Transverse colon (tissue), 4 donors: ENCODE data around the gene CRKL.

ENCODE experiments used
- POLR2A ChIP-seq: fragments of 450-650 bp; IDR thresholded peaks from one replicate; pipeline ENCODE4 v1.6.1; 2016; ENCODE audit warnings: antibody characterized with exemption, mild to moderate bottlenecking, moderate library complexity
- POLR2AphosphoS5 ChIP-seq, 3 donors: sonication (generic); formaldehyde crosslinking; IDR thresholded peaks; one replicate each; pipeline ENCODE4 v1.6.1; 2016; ENCODE audit warnings: antibody characterized with exemption in 3 of 3
- TF ChIP-seq, protein P1 (sequence below), 5 experiments: fragments of 200-600 bp in 3 of 5; fragments of 450-650 bp in 2 of 5; sonication (generic) in 3 of 5; IDR thresholded peaks; 1 replicate in 2 of 5; 2 replicates in 3 of 5; pipeline ENCODE4 v1.5.1; 2016 to 2017; ENCODE audit warnings: antibody characterized with exemption in 5 of 5, inconsistent platforms in 3 of 5, mild to moderate bottlenecking in 2 of 5, moderate library complexity in 1 of 5

GRCh38 chr22:20979940-20980453 is 62.8 kb downstream of the CRKL start:
- no peak for TF ChIP-seq POLR2A
- TF ChIP-seq, protein P1, sequence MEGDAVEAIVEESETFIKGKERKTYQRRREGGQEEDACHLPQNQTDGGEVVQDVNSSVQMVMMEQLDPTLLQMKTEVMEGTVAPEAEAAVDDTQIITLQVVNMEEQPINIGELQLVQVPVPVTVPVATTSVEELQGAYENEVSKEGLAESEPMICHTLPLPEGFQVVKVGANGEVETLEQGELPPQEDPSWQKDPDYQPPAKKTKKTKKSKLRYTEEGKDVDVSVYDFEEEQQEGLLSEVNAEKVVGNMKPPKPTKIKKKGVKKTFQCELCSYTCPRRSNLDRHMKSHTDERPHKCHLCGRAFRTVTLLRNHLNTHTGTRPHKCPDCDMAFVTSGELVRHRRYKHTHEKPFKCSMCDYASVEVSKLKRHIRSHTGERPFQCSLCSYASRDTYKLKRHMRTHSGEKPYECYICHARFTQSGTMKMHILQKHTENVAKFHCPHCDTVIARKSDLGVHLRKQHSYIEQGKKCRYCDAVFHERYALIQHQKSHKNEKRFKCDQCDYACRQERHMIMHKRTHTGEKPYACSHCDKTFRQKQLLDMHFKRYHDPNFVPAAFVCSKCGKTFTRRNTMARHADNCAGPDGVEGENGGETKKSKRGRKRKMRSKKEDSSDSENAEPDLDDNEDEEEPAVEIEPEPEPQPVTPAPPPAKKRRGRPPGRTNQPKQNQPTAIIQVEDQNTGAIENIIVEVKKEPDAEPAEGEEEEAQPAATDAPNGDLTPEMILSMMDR (IDR thresholded peaks at IDR 0.05) = no peak
- no peak for TF ChIP-seq POLR2AphosphoS5 (IDR thresholded peaks at IDR 0.05)
